IPS-18c (cell line): Measurements from ENCODE around the gene C22orf23.

Experiments
- H3K4me3 ChIP-seq: 2 replicates; pipeline ENCODE4 v1.7.0; 2013; ENCODE audit warnings: low read depth, mild to moderate bottlenecking, low read length, moderate library complexity; ENCODE audit not compliant: insufficient read depth
- H3K9me3 ChIP-seq: one replicate; pipeline ENCODE4 v1.6.1; 2013; ENCODE audit warnings: mild to moderate bottlenecking, low read length, moderate library complexity; ENCODE audit not compliant: control insufficient read depth, insufficient read depth

The C22orf23 gene

DNA sequence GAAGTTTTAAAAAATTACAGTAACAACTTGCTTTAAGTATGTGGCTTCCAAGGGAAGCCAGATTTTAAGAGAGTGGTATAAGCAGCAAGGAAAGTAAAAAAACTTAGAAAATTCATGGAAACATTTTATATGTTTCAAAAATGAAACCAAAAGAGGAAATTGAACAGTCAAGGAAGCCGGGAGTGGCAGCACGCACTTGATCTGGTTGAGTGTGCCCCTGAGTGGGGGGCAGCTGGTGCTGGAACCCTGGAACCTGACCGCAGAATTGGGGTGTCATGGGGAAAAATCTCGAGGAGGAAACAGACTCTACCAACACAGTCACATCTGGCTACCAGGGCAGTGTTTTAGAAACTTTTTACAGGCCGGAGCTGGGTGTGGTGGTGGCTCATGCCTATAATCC lies 33.3 kb downstream of the C22orf23 start:
- Histone ChIP-seq H3K4me3 (no peak overlapping the region), H3K9me3 (no peaks in the 10 kb centered on the region)

DNA sequence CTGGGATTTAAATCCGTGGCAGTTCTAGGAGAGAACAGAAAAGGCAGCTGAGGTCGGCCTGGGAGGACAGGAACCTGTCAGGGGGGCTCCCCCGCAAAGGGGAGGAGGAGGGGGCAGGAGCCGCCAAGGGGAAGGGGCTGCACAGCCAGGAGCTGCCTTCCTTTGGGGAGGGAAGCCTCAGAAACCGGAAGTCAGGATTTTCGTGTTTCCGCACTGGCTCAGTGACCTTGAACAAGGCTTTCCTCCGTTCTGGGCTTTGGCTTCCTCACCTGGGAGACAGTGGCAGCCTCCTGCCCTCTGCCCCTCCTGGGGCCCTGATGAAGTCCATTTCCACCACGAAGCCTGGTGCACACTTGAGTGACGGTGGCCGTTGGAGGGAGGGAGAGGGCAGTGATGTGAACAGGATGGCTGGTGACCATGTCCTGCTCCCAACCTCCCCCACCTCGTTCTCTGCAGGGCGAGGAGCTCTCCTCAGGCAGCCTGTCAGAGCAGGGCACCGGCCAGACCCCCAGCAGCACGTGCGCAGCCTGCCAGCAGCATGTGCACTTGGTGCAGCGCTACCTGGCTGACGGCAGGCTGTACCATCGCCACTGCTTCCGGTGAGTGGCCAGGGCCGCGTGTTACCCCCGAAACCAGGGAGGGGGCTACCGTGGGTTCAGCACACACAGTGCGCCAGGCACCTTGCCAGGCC lies 34.7 kb downstream of the C22orf23 start:
- Histone ChIP-seq H3K4me3 (no peak overlapping the region), H3K9me3 (no peaks in the 10 kb centered on the region)

DNA sequence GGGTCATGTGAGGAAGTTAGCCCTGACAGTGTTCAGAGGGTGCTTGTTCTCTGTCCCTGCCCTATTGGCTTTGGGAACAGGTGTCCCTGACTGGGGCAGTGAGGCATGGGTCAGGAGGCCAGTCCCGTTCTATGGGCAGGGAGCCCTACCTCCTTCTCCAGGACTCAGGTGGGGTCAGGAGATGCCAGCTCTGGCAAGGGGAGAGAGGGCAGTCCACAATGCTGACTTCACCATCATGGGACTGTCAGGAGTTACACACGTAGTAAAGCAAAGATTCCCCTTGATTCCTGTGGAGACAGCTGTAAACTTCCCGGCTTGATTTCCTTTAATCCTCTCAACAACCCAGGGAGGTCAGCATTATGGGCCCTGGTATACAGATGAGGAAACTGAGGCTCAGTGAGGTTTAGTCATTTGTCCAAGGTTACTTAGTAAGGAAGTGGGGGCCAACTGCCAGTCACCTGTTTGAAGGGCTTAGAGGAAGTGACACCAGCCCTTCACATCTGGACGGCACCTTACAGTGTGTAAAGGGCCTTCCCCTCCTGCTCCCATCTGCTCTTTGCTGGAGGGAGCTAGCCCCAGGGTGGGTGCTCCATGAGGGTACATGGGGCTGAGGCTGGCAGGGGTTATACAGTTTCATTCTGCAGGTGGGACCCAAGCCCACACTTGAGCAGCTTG lies 35.4 kb downstream of the C22orf23 start:
- Histone ChIP-seq H3K4me3 (no peak overlapping the region), H3K9me3 (no peaks in the 10 kb centered on the region)

DNA sequence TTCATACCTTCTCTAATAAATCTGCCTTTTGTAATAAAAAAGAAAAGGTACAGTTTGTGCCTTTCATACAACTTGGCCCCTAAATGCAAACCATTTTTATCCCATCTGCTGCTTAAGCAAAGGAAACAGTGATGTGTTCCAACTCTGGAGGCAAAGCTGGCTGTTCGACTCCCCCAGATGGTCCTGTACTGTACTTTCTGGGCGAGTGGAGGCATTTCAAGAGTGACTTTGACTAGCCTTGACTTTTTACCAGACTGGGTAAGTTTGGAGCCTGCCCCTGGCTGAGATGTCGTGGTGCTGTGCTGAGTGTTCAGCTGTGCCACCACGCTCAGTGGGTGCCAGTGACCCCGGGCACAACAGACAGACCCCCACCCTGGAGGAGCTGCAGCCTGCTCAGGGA lies 37.1 kb downstream of the C22orf23 start:
- Histone ChIP-seq H3K9me3 (no peaks in the 10 kb centered on the region), H3K4me3 (no peak overlapping the region)

DNA sequence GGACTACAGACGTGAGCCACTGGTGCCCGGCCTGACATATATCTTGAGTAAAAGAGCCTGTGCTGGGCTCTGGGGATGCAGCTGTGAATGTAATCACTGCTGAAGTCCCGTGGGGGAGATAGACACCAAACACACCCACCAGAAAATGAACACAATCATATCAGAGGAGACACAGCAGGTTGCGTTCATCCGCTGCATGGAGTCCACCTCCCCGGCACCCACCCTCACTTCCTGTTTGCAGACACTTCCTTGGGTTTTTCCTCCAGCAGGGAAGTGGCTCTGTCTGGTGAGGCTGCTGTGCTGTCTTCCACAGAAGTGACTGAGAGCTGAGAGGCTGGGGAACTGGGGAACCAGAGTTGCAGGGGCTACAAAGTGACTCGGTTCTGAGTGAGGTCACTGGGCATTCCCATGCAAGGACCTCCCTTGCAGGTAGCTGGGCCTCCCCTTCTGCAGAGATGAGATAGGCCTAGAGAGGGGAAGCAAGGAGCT lies 40.1 kb downstream of the C22orf23 start:
- no peaks in the 10 kb centered on the region for H3K9me3 ChIP-seq
- no peak overlapping the region for H3K4me3 ChIP-seq

DNA sequence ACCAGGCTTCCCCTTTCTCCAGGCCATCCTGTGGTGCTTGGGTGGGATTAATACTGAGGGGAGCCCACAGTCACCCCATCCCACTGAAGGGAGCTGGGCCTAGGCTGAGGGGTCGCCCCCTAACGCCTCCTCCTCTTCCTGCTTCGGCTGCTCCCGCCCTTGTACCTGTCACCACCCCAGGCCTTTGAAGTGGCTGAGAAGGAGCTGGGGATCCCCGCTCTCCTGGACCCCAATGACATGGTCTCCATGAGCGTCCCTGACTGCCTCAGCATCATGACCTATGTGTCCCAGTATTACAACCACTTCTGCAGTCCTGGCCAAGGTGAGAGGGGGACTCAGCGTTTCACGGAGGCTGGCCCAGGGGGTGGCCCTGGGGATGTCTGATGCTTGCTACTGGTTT lies 41.2 kb downstream of the C22orf23 start:
- Histone ChIP-seq H3K4me3 (no peak overlapping the region), H3K9me3 (no peaks in the 10 kb centered on the region)

DNA sequence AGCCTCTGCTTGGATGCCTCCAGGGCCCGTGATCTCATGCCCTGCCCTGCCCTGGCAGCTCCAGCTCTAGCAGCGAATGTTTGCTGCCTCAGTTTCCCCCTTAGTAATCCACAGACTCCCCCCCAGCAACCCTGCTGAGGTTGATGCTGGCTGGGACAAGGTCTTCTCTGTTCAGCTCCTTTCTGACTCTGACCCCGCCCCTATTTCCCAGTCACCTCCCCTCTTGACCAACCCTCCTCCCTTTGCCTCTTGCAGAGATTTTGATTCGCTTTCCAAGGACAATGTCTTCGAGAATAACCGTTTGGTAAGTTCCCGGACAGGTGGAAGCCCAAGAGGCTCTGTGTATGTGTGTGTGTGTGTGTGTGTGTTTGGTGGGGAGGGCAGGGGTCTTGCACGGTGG lies 41.7 kb downstream of the C22orf23 start:
- Histone ChIP-seq H3K9me3 (no peaks in the 10 kb centered on the region), H3K4me3 (no peak overlapping the region)

DNA sequence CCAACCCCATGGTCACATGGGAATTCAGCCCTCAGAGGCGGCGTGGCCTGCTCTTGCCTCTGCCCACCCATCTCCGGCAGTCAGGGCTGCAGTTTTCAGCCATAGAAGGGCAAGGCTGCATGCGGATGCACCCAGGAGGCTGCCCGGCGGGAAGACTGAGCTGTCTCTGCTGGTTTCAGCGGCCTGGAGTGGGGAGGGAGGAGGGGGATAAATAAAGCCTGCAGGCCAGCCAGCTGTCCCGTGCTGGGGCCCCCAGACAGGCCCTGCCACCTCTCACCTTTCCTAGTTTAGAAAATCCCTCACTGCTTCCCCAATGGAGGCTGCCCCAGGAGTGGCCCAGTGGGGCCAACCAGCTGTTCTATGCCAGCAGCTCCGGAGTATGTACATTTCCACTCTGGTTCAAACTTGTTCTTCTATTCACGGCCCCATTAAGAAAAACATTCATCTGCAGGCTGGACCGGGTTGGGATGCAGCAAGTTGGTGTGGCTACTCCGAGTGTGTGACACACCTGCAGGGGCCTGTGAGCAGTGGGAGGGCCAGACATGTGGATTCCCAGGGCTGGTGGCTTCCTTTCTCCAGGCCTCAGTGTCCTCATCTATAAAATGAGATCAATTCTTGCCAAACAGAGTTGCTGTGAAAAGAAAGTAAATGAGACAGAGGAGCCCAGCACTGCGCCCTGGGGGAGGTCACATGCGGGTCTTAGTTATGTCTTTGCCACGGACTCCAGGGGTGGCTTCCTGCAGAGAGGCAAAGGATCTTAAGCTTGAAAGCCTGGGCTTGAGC lies 42.3 kb downstream of the C22orf23 start:
- Histone ChIP-seq H3K4me3 (peak overlapping the region; percentile 24), H3K9me3 (no peaks in the 10 kb centered on the region)

DNA sequence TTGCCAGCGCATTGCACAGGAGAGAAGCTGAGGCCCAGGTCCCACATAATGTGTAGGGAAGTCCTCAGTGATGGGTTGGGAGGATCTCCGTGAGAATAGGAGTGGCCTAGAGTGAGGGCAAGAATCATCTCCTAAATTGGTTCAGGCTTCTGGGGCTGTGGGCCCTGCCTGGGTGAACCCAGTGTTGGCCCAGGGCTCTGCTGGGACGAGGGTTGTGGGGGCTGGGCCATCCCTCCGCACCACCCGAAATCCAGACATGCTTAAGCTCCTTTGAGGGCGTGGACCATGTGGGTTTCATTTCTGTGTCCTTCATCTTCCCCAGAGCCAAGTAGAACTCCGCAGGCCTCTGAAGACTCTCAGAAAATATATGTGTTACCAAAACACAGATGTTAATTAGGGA lies 43.6 kb downstream of the C22orf23 start:
- Histone ChIP-seq H3K4me3 (no peak overlapping the region), H3K9me3 (no peaks in the 10 kb centered on the region)

DNA sequence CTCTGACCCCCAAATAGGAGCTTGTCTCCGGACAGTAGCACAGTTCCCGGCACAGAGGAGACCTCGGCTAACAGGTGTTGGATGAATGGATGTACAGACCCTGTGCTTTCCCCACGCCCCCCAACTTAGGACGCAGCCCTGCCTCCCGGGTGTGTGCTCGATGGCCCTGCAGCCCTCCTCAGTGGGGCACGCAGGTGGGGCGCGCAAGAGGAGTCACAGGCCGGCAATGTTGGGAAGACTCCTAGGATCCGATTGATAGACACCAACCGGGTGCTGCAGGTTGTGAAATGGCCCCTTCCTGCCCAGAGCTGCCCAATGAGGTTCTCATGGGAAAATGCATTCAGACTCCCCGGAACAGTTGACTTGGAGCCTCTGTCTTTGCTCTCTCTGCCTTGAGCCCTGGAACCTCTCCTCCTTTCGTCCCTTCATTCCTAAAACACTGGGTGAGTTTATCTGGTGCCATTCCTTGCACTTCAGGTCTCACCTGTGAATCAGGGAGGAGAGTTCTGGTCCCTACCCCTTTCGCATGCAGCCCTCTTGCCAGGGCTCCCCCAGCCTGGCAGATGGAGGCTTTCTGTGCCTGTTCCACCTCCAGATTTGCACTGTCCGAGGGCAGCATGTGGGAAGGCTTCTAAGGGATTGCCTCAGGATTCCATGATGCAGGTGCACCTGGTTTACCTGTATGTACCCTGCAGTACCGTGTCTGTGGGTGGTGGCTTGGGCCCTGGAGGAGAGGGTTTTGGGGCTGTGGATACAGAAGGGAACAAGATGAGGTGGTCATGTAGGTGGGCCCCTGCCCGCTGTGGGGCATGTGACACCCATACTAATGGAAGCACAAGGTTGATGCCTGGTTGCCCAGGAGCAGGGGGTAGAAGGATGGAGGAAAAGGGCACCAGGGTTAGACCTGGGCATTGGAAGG lies 46.1 kb downstream of the C22orf23 start:
- Histone ChIP-seq H3K9me3 (no peaks in the 10 kb centered on the region), H3K4me3 (peak overlapping the region; percentile 68)

DNA sequence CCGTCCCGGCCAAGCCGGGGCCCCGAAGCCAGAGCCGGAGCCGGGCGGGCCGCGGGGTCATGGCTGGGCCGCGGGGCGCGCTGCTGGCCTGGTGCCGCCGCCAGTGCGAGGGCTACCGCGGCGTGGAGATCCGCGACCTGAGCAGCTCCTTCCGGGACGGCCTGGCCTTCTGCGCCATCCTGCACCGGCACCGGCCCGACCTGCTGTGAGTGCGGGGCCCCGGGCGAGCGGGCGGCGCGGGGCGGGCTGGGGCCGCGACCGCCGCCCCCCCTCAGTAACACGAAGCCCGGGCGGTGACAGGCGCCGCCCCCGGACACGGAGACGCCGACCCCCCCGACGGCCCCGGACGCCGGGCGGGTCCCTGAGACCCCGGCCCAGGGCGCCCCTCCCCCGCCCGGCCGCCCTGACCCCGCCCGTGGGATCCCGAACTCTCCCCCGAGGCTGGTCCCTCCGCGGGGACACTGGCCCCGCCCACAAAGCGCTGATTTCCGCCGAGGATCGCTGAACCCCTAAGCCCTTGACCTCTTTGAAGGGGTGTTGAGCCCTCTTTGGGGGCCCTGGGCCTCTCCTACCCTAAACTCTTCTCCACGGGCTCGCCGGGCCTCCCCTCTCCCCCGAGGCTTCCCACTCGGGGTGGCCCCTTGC lies 46.9 kb downstream of the C22orf23 start:
- Histone ChIP-seq H3K4me3 (peak overlapping the region; percentile 68), H3K9me3 (peaks cover 2% of the 10 kb centered on the region)

DNA sequence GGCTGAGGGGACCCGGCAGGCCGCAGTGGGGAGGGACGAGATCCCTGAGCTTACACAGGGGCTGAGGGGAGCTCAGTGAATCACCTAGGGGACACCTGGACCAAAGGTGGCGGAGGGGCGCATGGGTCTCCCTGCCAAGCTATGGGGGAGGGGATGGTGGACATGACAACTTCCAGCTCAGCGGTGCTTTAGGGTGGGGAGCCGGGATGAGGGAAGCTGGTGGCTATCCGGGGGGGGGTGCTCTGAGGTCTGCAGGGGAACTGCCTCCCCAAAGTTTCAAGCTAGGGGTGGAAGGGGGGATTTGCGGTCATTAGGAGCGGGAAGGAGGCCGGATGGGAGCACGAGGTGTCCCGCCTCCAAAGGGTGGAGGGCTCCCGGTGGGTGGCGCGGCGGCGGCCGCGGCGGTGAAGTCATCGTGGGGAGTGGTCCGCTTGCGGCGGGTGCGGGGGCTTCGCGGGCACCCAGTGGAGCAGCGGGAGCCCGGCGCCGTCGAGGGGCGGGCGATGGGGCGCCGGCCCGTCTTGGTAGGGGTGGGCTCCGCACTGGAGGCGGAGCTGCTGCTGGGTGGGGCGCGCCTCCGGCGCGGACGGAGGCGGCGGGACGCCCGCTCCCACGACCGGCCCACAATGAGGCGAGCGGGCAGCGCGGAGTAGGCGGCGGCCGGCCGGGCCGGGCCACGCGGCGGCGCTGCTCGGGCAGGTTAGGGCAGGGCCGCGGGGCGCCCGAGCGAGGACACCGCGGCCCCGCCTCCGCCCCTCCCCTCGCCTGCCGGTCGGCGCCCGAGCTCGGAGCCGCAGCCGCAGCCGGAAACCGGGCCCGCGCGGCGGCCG lies 47.7 kb downstream of the C22orf23 start, which contains the start of gene MICALL1:
Gene MICALL1 (plus strand): TSS at position 764 of the 830 bp plus-strand sequence. CDS start 126 bp downstream, outside the sequence.
- H3K4me3 ChIP-seq, result peak within 1 kb of the TSS; percentile 68

DNA sequence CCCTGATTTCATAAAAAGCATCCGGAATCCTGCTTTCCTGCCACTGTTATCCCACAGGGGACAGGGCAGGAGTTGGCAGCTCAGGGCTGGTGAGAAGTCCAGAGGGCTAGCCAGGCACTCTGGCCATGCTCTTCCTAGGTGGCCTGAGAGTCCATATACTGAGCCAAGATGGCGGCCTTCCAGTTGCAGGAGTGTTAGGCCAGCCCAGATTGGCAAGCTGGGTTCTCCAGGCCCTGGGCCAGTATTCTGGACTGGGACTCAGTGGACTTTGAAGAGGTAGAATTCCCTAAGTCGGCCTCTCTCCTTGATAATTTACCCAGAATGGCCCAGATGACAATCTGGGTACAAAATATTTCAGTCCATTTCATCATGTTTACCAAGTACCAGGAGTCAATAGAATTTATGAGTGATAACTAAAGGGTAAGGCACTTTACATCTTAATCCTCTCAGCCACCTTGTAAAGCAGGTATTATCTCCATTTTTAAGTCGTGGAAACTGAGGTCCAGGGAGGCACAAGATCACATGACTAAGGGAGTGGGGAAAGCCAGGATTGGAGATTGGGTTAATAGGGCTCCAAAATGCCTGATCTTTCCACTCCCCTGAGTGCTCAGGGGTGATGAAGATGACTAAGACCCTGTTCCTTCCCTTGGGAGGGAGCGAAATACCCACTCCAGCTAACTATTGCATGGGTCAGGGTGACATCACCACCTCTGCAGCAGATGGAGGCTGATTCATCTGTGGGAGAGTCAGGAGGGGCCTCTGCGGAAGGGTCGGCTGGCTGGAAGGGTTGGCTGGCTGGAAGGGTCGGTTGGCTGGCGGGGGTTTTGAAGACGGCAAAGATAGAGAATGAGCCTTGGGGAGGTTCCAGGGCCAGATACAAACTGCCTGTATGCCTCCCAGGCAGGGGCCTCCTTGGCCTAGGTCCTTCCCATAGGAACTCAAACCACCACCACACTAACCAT lies 48.5 kb downstream of the C22orf23 start:
- peaks cover 2% of the 10 kb centered on the region for H3K9me3 ChIP-seq
- 0 out of 2 replicates have a peak overlapping the region, but pooled peaks have one; percentile 66 for H3K4me3 ChIP-seq

More for the DNA sequence above, 47.7 kb downstream of the C22orf23 start, which contains the start of gene MICALL1:
- peaks cover 2% of the 10 kb centered on the region for H3K9me3 ChIP-seq

DNA sequence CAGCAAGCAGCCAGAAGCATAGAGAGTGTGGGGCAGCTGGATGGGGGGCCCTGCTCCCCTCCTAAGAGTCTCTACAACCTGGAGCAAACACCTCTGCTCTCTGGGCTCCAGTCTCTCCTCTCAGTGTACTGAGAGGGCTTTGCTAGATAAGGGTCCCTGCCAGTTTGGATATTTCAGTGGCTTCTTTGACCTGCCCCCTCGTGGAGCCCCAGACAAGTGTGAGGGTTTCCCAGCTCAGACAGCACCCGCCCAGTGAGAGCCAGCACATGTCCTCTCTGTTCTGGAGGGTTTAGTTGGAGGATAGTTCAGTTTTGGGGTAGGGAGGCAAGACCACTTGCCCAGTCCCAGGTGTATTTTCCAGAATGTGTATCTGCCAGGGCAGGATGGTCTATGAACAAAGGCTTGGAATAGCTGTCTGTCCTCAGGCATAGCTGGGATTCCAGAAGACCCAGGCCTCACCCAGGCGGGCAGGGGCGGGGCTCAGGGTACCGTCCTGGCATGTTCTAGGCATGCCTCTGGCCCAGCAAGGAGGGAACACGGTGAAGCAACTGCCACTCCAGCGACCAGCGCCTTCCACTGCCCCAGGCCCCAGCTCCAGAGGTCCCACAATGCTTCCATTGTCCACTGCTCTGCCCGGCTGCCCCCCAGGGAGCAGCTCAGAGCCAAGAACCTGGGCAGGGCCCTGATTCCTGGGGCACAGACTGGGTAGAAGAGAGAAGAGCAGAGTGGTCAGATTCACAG lies 54.8 kb downstream of the C22orf23 start:
- Histone ChIP-seq H3K9me3 (peaks cover 2% of the 10 kb centered on the region), H3K4me3 (no peak overlapping the region; the same call in 1 of the 2 replicates)
